OCI-LY7 (cell line): ENCODE results near the gene PITPNM1. TPM values are rescaled to one million over a fixed set of nuclear protein-coding genes. Genes with fewer than 3 reads are reported as not detected.

Source experiments
- BruUV-seq: library from RNA; stranded (reverse); fragments of 400-500 nt; replicated peaks from 2 replicates; lab custom pipeline; 2021; lab: Mats Ljungman, UMichigan
- CTCF ChIA-PET: fragments of 300-600 bp; sonication (Branson Sonifier 250); formaldehyde crosslinking; loops from one replicate; lab custom pipeline; 2022; ENCODE audit warnings: antibody characterized with exemption; ENCODE audit not compliant: unreplicated experiment; lab: Charles Lee
- POLR2A ChIA-PET: fragments of 300-600 bp; sonication (Branson Sonifier 250); formaldehyde crosslinking; loops from one replicate; lab custom pipeline; 2022; ENCODE audit warnings: antibody characterized with exemption; lab: Charles Lee
- DNase-seq: peaks from one replicate; pipeline ENCODE4 v3.0.0-alpha.2; 2015; ENCODE audit warnings: low spot score
- H2AFZ ChIP-seq: fragments of 200-600 bp; sonication (generic), shearing (Covaris generic); 2 replicates; pipeline ENCODE4 v1.6.1; 2014; ENCODE audit warnings: mild to moderate bottlenecking, antibody characterized with exemption, low read length, moderate library complexity
- H3K27ac ChIP-seq: fragments of 200-600 bp; sonication (generic); 2 replicates; pipeline ENCODE4 v1.5.1; 2014; ENCODE audit warnings: mixed run types, low read depth, mild to moderate bottlenecking, moderate library complexity, low read length, inconsistent platforms; ENCODE audit not compliant: poor library complexity, severe bottlenecking
- H3K36me3 ChIP-seq: fragments of 200-600 bp; sonication (generic); 2 replicates; pipeline ENCODE4 v1.6.1; 2014; ENCODE audit warnings: mild to moderate bottlenecking, antibody characterized with exemption, low read length, moderate library complexity, mixed read lengths; ENCODE audit not compliant: insufficient read depth
- H3K4me1 ChIP-seq: fragments of 200-600 bp; sonication (generic); 2 replicates; pipeline ENCODE4 v1.5.1; 2014; ENCODE audit warnings: mild to moderate bottlenecking, low read length; ENCODE audit not compliant: insufficient read depth, poor library complexity, severe bottlenecking
- H3K4me2 ChIP-seq: fragments of 200-600 bp; sonication (generic); 2 replicates; pipeline ENCODE4 v1.6.1; 2014; ENCODE audit warnings: mild to moderate bottlenecking, low read length
- H3K4me3 ChIP-seq: fragments of 200-600 bp; sonication (generic); 2 replicates; pipeline ENCODE4 v1.5.1; 2014; ENCODE audit warnings: mild to moderate bottlenecking, low read depth, low read length; ENCODE audit not compliant: poor library complexity, severe bottlenecking
- H3K79me2 ChIP-seq: fragments of 200-600 bp; sonication (generic); 2 replicates; pipeline ENCODE4 v1.6.1; 2016; ENCODE audit warnings: low read depth, mild to moderate bottlenecking, low read length, moderate library complexity, mixed read lengths; ENCODE audit not compliant: insufficient read depth
- H3K9me2 ChIP-seq: fragments of 200-600 bp; sonication (generic); 2 replicates; pipeline ENCODE4 v1.6.1; 2016; ENCODE audit warnings: mild to moderate bottlenecking, low read length, mixed read lengths; ENCODE audit not compliant: insufficient read depth
- H3K9me3 ChIP-seq: fragments of 200-600 bp; sonication (generic); 2 replicates; pipeline ENCODE4 v1.6.1; 2014; ENCODE audit warnings: mild to moderate bottlenecking, mixed run types, low read length, mixed read lengths
- H4K20me1 ChIP-seq: fragments of 200-600 bp; sonication (generic); 2 replicates; pipeline ENCODE4 v1.6.1; 2014; ENCODE audit warnings: mild to moderate bottlenecking, antibody characterized with exemption, low read length, moderate library complexity, mixed read lengths; ENCODE audit not compliant: insufficient read depth
- CTCF ChIP-seq: fragments of 200-600 bp; sonication (generic); conservative IDR thresholded peaks from 2 replicates; pipeline ENCODE4 v1.5.1; 2014; ENCODE audit warnings: mild to moderate bottlenecking, antibody characterized with exemption, low read length, moderate library complexity, mixed read lengths
- EZH2phosphoT487 ChIP-seq: fragments of 200-600 bp; sonication (generic); IDR thresholded peaks from 2 replicates; pipeline ENCODE4 v1.6.1; 2018; ENCODE audit warnings: low read depth, borderline replicate concordance, mild to moderate bottlenecking, mixed run types, antibody characterized with exemption, low read length, moderate library complexity, mixed read lengths
- intact Hi-C: fragments of 100-400 bp; cut with micrococcal nuclease; formaldehyde crosslinking; loops from one replicate; pipeline ENCODE4 v1.10.0; 2022; ENCODE audit not compliant: unreplicated experiment
- total RNA-seq, 2 experiments: library from RNA; depleted of rRNA in 1 of 2; stranded (reverse); fragments of >200 nt in 1 of 2; shearing (Covaris generic) in 1 of 2; gene quantifications; 2 replicates each; pipeline ENCODE4 v1.2.3, GENCODE V29; 2014 to 2022

The PITPNM1 gene
- total RNA-seq, 2 experiments from 2014 or later, result 37.2 to 51.3 TPM

DNA sequence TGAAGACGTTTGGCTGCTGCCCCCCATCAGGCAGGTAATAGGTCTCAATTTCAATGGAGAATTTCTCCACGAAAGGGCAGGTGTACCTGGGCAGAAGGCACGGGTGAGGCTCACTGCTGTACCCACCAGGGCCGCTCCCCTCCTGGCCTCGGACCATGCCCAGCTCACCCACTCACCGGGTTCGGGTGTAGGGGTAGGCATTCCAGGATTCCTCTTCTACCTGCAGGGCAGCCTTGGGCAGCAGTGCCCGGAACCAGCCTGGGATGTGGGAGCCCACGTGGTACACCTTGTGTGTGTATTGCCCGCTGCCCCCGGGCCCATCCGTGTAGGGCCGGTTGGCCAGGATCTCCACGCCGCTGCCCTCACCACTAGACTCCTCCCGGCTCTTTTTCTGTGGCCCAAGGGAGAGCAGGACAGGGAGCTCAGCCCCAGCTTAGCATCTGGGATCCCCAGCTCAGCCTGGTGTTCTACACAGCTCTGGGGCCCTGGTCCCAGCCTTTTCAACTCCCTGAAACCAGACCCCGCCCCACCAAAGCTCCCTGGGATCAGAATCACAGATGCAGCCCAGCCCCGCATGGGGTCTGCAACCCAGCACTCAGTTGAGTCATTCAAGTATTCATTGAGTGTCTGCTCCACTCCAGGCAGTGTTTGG lies 2.7 kb downstream of the PITPNM1 start:
- H3K9me3 ChIP-seq, result no peaks in the 10 kb centered on the region
- peaks cover 17% of the 10 kb centered on the region for H3K79me2 ChIP-seq
- intact Hi-C loops, result no loop called here
- ChIA-PET POLR2A (no interaction called here), CTCF (no interaction called here)
- H3K4me2 ChIP-seq, result no peak overlapping the region
- no peak overlapping the region for H3K4me3 ChIP-seq
- no peak overlapping the region for H2AFZ ChIP-seq
- H3K4me1 ChIP-seq, result peaks cover 31% of the 10 kb centered on the region
- H3K9me2 ChIP-seq, result no peaks in the 10 kb centered on the region
- no peak overlapping the region for H3K27ac ChIP-seq
- TF ChIP-seq CTCF, result no peak
- no peak for TF ChIP-seq EZH2phosphoT487
- DNase-seq, result no peak
- BruUV-seq, result no TSS peak
- peaks cover 18% of the 10 kb centered on the region; the same call in 1 of the 2 replicates for H3K36me3 ChIP-seq
- H4K20me1 ChIP-seq, result 0 out of 2 replicates have a peak, but pooled peaks cover 9% of the 10 kb centered on the region

DNA sequence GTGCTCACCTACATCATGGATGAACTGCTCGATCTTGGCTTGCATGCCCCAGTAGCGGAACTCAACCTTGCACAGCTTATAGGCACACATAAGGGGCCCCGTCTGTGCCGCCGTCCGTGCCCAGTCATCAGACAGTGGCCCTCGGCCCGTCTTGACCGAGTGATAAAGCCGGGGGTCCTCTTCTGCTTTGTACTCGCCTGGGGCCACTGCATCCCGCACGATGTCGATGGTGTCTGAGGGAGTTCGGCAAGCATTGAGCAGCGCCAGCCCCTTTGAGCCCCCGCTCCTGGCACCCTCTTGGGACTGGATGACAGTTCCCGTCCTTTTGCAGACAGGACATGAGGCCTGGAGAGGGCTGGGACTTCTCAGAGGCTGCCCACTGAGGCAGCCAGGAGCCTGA lies 3.3 kb downstream of the PITPNM1 start:
- 0 out of 2 replicates have a peak, but pooled peaks cover 6% of the 10 kb centered on the region for H4K20me1 ChIP-seq
- peaks cover 14% of the 10 kb centered on the region; the same call in 1 of the 2 replicates for H3K36me3 ChIP-seq
- intact Hi-C loops, result no loop called here
- no peak overlapping the region for H2AFZ ChIP-seq
- no peaks in the 10 kb centered on the region for H3K9me2 ChIP-seq
- H3K9me3 ChIP-seq, result no peaks in the 10 kb centered on the region
- H3K79me2 ChIP-seq, result peaks cover 11% of the 10 kb centered on the region
- H3K4me3 ChIP-seq, result no peak overlapping the region
- TF ChIP-seq EZH2phosphoT487 (no peak), CTCF (no peak)
- no peak overlapping the region for H3K4me2 ChIP-seq
- H3K27ac ChIP-seq, result no peak overlapping the region
- DNase-seq, result no peak
- no TSS peak for BruUV-seq
- POLR2A ChIA-PET, result no interaction called here
- peaks cover 25% of the 10 kb centered on the region for H3K4me1 ChIP-seq
- CTCF ChIA-PET, result no interaction called here
